OCI-M2 (cell line): ENCODE measurements around the gene NELL2.

Experiments used
- DNase-seq: peaks from one replicate; lab custom pipeline; 2025; ENCODE audit not compliant: unreplicated experiment; lab: John Stamatoyannopoulos, UW

The NELL2 gene

DNA sequence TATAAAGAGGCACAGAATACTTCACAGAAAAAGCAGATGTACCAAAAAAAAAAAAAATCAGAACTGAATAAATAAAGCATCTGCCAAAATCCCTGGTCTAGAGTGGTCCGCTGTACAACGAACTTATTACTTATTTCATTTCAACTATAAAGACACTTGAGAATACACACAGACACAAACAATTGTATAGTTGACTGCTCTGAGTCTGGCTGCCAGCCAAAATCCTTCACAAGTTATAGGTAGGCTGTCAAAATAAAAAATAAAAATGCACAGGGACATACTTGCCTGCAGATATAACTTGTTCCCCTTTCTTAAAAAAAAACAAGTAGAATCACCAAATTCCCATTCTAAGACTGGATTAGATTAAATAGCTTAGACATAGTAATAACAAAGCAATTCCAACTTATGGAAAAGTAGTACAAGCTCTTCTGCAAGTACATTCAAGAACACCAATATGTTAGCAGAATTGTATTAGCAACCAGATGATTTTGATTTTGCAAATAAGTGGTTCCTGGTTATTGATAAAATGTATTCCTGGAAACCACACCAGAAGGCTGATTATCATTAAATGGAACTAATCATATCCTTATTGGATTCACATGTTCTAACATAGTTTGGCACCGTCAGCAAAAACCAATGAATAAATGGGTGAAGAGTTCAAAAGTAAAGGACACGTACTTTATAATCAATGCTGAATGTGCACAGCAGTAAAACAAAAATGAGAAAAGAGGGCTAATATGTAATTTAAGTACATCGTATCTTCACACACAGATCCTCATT, 248.5 kb downstream of the NELL2 start:
- no peak for DNase-seq

DNA sequence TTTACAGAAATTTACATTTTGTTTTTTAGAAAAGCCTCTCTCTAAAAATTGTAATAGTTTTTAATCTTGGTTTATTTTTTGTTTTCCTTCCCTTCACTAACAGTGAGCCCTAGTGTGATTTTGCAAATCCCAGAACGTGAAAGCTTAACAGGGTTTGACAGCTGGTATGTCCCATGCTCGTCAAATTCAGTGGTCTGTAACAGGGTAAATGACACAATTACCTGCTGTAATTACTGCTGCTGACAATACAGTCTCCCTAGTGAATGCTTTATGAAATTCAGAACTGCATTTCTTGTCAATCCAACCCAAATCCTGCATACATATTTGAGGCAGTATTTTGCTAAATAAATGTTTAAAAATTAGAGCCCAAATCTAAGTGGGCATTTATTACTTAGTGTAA, 249.2 kb downstream of the NELL2 start:
- no peak for DNase-seq

- no peak for DNase-seq
Measured at GRCh38 chr12:44618946-44619345, 257.2 kb downstream of the NELL2 start.

- DNase-seq, result no peak
Measured at GRCh38 chr12:44616402-44616801, 259.7 kb downstream of the NELL2 start.

DNA sequence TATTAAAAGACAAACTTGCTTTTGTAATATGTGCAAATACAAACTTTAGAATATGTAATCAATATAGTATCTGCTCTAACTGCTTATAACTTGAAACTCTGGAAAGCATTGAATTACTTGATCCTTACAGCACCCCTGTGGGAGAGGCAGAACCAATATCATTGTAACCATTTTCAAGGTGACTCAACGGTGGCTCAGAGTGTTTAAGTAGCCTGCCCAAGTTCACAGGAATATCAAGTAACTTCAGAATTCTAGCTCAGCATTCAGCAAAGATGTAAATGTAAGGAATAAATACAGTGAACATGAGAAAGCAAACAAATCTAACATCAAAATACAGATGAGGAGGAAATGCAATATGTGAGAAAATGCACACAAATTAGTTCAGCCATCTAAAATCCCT, 264.6 kb downstream of the NELL2 start:
- DNase-seq, result no peak

- DNase-seq, result no peak
Measured at GRCh38 chr12:44603701-44604100, 272.4 kb downstream of the NELL2 start.

GRCh38 chr12:44592626-44593025, 283.5 kb downstream of the NELL2 start:
- DNase-seq, result no peak

DNA sequence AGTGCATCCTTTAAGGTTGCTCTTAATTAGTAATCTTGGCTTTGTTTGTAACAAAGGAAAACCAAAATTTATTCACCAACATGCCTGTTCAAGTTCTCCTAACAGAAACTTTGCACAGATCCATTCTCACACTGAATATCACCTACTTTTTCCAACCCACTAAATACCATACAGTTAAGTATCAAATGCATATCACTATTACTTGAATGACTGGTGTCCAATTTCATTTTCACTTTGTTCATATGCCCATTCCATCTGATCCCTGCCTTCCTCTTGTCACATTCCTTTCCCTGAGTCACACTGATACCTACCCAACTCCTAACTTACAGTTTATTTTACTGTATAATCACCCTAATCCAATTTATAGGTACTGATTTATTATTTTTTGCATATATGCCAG, 286.4 kb downstream of the NELL2 start:
- no peak for DNase-seq

- DNase-seq, result no peak
Measured at GRCh38 chr12:44588651-44589050, 287.5 kb downstream of the NELL2 start.

DNA sequence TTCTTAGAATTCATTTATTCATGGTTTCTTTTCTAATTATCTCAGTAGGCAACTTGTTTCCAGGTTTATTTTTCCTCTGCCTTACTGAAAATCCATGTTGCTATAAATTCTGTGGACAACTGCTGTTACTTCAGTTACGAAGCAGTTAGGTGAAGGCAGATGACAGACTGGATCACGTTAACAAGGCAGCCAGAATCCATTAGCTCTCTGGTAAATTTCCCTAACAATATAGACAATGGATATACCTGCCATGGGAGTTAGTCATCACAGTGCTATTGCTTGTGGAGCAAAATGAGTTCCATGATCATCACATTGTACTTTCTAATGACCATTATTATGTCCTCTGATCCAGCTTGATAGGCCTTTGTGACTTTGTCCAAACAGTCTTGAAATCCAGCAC, 291.5 kb downstream of the NELL2 start:
- no peak for DNase-seq

GRCh38 chr12:44582521-44582920, 293.6 kb downstream of the NELL2 start:
- DNase-seq, result no peak

DNA sequence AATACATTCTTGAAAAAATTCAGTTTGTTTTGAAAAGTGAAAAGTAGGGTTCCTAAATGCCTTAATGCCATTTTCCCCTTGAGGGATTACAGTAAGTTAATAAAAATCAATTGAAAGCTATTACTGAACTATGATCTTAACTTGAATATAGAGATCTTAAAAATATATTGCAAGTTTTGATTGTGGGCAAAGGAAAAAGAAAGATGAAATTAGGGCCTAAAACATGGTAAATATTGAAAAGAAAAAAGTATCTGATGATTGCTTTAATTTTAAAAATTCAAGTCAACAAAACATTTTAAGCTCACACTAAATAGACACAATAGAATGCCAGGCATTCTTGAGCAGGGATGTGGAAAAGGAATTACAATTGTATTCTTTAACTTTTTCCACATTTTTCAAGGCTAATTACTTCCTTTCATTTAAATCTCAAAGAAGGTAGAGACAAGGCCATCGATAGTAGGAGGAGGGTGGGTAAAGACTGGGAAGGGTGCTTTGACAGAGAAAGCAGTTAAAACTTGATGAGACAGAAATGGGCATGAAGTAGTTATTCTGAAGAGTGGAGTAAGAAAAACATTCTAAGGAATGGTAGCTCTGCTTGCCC, 294.4 kb downstream of the NELL2 start:
- DNase-seq, result no peak

DNA sequence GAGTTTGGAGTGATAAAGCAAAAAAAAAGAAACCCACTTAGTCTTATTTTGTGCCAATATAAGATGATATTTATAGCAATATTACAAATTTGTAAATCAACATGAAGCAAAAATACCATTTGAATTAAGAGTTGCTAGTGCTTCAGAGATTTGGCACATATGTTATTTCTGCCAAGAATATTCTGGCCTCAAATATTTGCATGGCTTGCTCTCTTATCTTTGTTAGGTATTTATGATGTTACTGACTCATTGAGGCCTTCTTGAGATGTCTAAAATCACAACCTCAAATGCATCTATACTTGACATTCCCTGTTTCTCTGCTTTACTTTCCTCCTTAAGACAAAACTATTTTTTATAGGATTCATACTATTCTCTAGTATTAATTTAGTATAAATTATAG, 301.5 kb downstream of the NELL2 start:
- no peak for DNase-seq

DNA sequence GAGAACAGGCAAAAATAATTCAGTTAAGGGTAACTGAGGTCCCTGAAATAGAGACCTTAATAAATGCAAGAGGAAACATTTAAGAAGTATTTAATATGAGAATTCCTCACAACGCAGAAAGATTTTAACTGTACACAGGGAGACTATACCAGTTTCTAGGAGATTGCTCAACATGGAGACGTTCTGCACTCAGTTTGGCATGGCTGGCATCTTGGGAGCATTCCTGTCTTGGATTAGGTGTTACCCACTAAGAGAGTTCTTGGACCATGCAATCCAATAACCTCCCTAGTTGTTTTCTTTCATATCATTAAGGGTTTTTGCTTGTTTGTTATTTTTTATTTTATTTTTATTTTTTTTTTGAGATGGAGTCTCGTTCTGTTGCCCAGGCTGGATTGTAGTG, 302.4 kb downstream of the NELL2 start:
- no peak for DNase-seq

DNA sequence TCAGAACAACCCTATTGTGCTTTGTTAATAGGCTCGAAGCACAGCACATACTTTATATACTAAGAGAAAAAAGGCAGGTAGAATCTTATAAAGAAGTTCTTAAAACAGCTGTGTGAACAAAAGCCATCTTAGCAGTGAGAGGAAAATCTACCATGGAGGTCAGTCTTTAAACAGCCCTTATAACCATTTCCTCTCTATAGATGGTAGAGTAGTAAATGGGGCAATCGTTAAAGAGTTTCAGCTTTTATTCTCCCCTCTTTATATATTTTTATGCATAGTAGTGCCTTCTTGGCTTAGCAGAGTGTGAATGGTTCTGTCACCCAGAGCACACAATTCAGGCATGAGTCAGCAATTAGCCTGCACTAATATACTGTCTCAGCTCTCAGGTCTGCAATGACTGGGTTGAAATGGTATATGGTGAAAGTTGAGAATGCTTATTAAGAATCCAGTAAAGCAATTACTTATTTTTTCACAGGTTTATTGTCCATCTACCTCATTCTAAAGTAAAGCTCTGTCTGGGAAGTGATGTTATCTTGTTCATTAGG, 305.0 kb downstream of the NELL2 start:
- DNase-seq, result no peak

- DNase-seq, result no peak
Measured at GRCh38 chr12:44570036-44570583, 306.0 kb downstream of the NELL2 start.

DNA sequence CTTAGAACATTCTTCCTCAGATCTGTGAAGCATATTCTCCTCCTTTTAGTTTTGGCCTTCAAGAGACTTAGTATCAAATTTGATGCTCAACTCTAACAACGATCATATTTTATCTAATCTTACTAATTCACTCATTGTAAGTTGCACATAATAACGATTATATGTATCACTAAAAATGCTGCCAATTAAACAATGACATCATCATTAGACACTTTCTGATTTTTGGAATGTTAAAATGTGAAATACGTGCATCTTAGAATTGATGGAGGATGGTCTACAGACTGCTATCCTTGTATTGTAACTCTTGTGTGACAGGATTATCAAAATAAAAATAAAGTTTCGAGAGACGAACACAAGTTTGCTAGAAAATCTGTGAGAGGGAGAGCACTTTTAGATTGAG, 311.0 kb downstream of the NELL2 start:
- DNase-seq, result no peak

- no peak for DNase-seq
Measured at GRCh38 chr12:44563486-44563885, 312.6 kb downstream of the NELL2 start.

DNA sequence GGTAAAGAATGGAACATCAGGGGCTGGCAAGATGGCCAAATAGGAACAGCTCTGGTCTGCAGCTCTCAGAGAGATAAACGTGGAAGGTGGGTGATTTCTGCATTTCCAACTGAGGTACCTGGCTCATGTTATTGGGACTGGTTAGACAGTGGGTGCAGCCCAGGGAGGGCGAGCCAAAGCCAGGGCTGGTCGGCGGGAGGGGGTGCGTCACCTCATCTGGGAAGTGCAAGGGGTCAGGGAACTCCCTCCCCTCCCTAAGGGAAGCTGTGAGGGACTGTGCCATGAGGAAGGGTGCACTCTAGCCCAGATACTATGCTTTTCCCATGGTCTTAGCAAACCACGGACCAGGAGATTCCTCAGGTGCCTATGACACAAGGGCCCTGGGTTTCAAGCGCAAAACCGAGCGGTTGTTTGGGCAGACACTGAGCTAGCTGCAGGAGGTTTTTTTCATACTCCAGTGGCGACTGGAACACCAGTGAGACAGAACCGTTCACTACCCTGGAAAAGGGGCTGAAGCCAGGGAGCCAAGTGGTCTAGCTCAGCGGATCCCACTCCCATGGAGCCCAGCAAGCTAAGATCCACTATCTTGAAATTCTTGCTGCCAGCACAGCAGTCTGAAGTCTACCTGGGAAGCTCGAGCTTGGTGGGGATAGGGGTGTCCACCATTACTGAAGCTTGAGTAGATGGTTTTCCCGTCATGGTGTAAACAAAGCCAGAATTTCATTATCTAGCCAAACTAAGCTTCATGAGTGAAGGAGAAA, 317.6 kb downstream of the NELL2 start:
- no peak for DNase-seq

- no peak for DNase-seq
Measured at GRCh38 chr12:44555454-44555853, 320.7 kb downstream of the NELL2 start.

GRCh38 chr12:44551631-44552030, 324.5 kb downstream of the NELL2 start:
- DNase-seq, result no peak

GRCh38 chr12:44550377-44550776, 325.7 kb downstream of the NELL2 start:
- DNase-seq, result no peak
